Measurements from ENCODE around the gene GNAI1.
"Not testable (repeated sequence)": the region's sequence is repeated elsewhere in the genome, so short reads cannot be mapped to it uniquely, and the experiment has no call there.

The GNAI1 gene

GRCh38 chr7:80133361-80134114 lies 1.1 kb upstream of the GNAI1 start:
- no peak for DNase-seq

- no peak for DNase-seq
Measured at GRCh38 chr7:80134115-80134535, 506 bp upstream of the GNAI1 start.

GRCh38 chr7:80135309-80136104 lies 876 bp downstream of the GNAI1 start:
- DNase-seq = peak; percentile 3

GRCh38 chr7:80136261-80137055 lies 1.8 kb downstream of the GNAI1 start:
- no peak for DNase-seq

- no peak for DNase-seq
Measured at GRCh38 chr7:80137410-80137809, 2.8 kb downstream of the GNAI1 start.

GRCh38 chr7:80139236-80139635 lies 4.6 kb downstream of the GNAI1 start:
- DNase-seq = no peak

GRCh38 chr7:80140388-80140787 lies 5.8 kb downstream of the GNAI1 start:
- DNase-seq = no peak

GRCh38 chr7:80141376-80141775 lies 6.7 kb downstream of the GNAI1 start:
- DNase-seq = no peak

- no peak for DNase-seq
Measured at GRCh38 chr7:80142853-80143580, 8.4 kb downstream of the GNAI1 start.

GRCh38 chr7:80145780-80146422 lies 11.3 kb downstream of the GNAI1 start:
- no peak for DNase-seq

- DNase-seq = no peak
Measured at GRCh38 chr7:80146545-80147182, 12.0 kb downstream of the GNAI1 start.

GRCh38 chr7:80147543-80148391 lies 13.1 kb downstream of the GNAI1 start:
- DNase-seq = no peak

GRCh38 chr7:80150611-80151273 lies 16.1 kb downstream of the GNAI1 start:
- DNase-seq = no peak

GRCh38 chr7:80151274-80151665 lies 16.6 kb downstream of the GNAI1 start:
- DNase-seq = no peak

GRCh38 chr7:80153446-80153845 lies 18.8 kb downstream of the GNAI1 start:
- DNase-seq = no peak

- no peak for DNase-seq
Measured at GRCh38 chr7:80154656-80155333, 20.2 kb downstream of the GNAI1 start.

- DNase-seq = no peak
Measured at GRCh38 chr7:80155374-80155773, 20.7 kb downstream of the GNAI1 start.

GRCh38 chr7:80157770-80158169 lies 23.1 kb downstream of the GNAI1 start:
- not testable (repeated sequence) for DNase-seq

- no peak for DNase-seq
Measured at GRCh38 chr7:80159802-80160201, 25.2 kb downstream of the GNAI1 start.

GRCh38 chr7:80161466-80161865 lies 26.8 kb downstream of the GNAI1 start:
- no peak for DNase-seq

Data from activated gamma-delta T cell treated with Interleukin-2 at 50 U/mL for 16 hours (primary cell).